GM18526 (cell line): Measurements from ENCODE around the gene CDKAL1.

ENCODE experiments used
- POLR2A ChIP-seq: IDR thresholded peaks from 3 replicates; pipeline ENCODE4 v1.6.1; 2011; ENCODE audit not compliant: insufficient read length; ENCODE audit errors: extremely low read depth

CDKAL1 gene

GRCh38 chr6:21111093-21111725, 577.0 kb downstream of the CDKAL1 start:
- TF ChIP-seq POLR2A = no peak

GRCh38 chr6:21115111-21115510, 580.9 kb downstream of the CDKAL1 start:
- no peak for TF ChIP-seq POLR2A

- TF ChIP-seq POLR2A = no peak
Measured at GRCh38 chr6:21116736-21117135, 582.5 kb downstream of the CDKAL1 start.

GRCh38 chr6:21118216-21118780, 584.0 kb downstream of the CDKAL1 start:
- no peak for TF ChIP-seq POLR2A

GRCh38 chr6:21121636-21122136, 587.4 kb downstream of the CDKAL1 start:
- TF ChIP-seq POLR2A = no peak

GRCh38 chr6:21123507-21124436, 589.5 kb downstream of the CDKAL1 start:
- no peak for TF ChIP-seq POLR2A

GRCh38 chr6:21128601-21129000, 594.3 kb downstream of the CDKAL1 start:
- no peak for TF ChIP-seq POLR2A

GRCh38 chr6:21131406-21131805, 597.1 kb downstream of the CDKAL1 start:
- TF ChIP-seq POLR2A = no peak

- TF ChIP-seq POLR2A = no peak
Measured at GRCh38 chr6:21132446-21132845, 598.2 kb downstream of the CDKAL1 start.

GRCh38 chr6:21132856-21133838, 598.9 kb downstream of the CDKAL1 start:
- no peak for TF ChIP-seq POLR2A

GRCh38 chr6:21133901-21134300, 599.6 kb downstream of the CDKAL1 start:
- no peak for TF ChIP-seq POLR2A

GRCh38 chr6:21134356-21134755, 600.1 kb downstream of the CDKAL1 start:
- no peak for TF ChIP-seq POLR2A

- no peak for TF ChIP-seq POLR2A
Measured at GRCh38 chr6:21135484-21136013, 601.3 kb downstream of the CDKAL1 start.

GRCh38 chr6:21137700-21138335, 603.6 kb downstream of the CDKAL1 start:
- no peak for TF ChIP-seq POLR2A
